ENCODE data around the gene GDNF.

- no peak for TF ChIP-seq CTCF (IDR thresholded peaks at IDR 0.05; ENCODE audit: low read length)
- TF ChIP-seq EZH2 (IDR thresholded peaks at IDR 0.05; ENCODE audit: borderline replicate concordance, low read length), result no peak
These were observed 23.9 kb downstream of the GDNF start for GRCh38 chr5:37815913-37816312.
